RPMI7951 (cell line): ENCODE data around the gene OGFR. TPM values are rescaled to one million over a fixed set of nuclear protein-coding genes. Genes with fewer than 3 reads are reported as not detected.
A peak's percentile ranks its signal among the peaks of the same experiment; 100 is the strongest.

Source experiments
- DNase-seq: peaks from one replicate; pipeline ENCODE4 v3.0.0-alpha.2; 2012; ENCODE audit warnings: low read depth
- total RNA-seq: library from RNA; depleted of rRNA; stranded (reverse); fragments of >200 nt; shearing (Covaris generic); gene quantifications from 2 replicates; pipeline ENCODE4 v1.2.3, GENCODE V29; 2014

Gene OGFR
- total RNA-seq, 1 experiment from 2014 or later: 47.6 TPM

GRCh38 chr20:62784497-62784896, 20.1 kb upstream of the OGFR start:
- DNase-seq: no peak

- no peak for DNase-seq
These were observed 19.2 kb upstream of the OGFR start for GRCh38 chr20:62785393-62785792.

DNA sequence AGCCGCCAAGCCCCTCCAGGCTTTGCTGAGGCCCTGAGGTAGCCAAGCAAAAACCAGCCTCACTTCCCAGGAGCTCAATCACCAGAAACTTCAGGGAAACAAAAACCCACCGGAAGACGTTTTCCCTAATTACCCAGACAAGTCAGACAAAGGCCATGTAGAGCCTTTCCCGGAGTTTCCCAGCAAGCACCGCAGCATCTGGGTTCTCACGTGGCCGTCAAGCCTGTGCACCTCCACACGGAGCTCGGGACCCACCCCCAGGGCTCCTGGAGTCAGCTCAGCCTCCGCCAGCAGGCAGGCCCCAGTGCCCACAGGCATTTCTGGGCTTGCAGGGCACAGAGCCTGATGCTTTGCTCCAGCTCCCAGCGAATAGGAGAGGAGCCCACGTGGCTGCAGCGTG, 18.5 kb upstream of the OGFR start:
- DNase-seq: no peak

GRCh38 chr20:62787321-62787720, 17.3 kb upstream of the OGFR start:
- no peak for DNase-seq

DNA sequence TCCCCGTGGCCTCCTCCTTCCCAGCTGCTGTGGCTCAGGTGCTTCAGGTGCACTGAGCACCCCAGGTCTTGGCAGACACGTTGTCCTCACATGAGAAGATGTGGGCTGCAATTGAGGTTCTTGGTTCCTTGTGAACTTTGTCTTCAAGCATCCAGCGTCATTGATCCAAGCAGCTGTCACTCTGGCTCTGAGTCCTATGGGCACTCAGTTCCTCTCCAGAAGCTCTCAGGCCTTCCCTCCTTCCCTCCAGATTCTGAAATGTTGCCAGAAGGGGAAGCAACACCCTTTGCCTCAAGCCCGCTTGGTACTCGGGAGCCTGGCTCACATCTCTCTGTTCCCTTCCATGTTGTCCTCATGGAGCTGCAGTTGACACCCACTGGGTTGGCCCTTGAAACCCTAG, 16.8 kb upstream of the OGFR start:
- no peak for DNase-seq

DNA sequence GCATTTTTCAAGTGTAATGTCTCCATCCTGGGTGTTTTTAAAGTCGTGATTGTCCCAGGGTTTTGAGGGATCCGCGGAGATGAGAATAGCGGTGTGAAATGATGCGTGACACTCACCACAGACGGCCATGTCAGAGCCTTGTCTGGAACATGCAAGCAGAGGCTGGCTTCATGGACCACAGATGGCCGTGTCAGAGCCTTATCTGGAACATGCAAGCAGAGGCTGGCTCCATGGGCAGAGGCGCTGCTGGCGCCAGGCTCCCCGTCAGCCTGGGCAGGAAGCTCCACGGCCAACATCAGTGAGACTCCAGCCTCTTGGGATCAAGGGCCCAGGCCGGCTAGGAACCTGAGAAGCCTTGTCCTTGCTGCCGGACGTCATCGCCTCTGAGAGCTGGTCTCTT, 16.0 kb upstream of the OGFR start:
- no peak for DNase-seq

GRCh38 chr20:62790075-62790474, 14.6 kb upstream of the OGFR start:
- DNase-seq: no peak

- DNase-seq: peak; percentile 94
These were observed 13.1 kb upstream of the OGFR start for GRCh38 chr20:62791301-62792181.

- DNase-seq: peak; percentile 88
These were observed 12.3 kb upstream of the OGFR start for GRCh38 chr20:62792182-62792939.

DNA sequence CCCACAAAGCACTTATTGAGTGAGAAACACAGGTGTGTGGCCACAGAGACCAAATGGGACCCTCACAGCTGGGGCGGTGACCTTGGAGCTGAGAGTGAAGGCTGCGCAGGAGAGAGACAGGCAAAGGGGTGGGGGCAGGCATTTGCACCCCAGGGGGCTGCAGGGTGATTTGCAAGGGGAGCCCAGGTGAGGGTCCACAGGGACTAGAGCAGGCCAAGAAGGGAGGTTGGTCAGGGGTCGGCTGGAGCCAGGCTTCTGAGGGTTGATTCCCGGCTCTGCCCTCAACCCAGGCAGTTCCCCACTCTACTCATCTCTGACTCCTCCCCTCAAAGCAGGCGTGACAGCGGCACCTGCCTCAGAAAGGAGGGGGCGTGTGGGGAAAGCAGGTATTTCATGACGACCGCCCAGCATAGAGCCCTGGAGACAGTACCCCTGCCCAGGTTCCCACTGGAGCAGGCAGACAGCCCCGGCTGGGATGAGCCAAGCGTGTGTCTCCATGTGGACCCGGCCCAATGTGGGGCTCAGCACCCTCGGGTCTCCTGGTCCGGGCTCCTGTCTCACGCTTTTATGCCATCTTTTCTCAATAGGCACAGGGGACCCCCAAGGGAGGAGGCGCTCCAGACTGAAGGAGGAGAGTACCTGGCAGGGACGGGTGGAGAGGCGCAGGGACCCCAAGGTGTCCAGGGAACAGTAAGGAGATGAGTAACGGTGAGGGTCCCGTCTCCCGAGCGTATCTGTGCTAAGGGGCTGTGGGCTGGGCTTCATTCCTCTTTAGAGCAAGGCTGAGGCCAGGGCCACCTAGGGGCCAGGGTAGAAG, 11.5 kb upstream of the OGFR start:
- DNase-seq: no peak

DNA sequence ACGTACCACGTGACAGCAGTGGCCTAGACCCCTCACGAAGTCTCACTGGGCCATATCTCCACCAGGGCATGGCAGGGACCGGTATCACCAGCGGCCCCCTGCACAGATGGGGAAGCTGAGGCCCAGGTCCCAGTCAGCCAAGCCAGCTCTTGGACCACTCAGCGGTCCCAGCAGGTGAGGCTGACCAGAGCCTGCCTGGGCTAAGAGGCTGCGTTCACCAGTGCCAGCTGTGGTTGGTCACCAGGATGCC, 11.0 kb upstream of the OGFR start:
- DNase-seq: no peak

DNA sequence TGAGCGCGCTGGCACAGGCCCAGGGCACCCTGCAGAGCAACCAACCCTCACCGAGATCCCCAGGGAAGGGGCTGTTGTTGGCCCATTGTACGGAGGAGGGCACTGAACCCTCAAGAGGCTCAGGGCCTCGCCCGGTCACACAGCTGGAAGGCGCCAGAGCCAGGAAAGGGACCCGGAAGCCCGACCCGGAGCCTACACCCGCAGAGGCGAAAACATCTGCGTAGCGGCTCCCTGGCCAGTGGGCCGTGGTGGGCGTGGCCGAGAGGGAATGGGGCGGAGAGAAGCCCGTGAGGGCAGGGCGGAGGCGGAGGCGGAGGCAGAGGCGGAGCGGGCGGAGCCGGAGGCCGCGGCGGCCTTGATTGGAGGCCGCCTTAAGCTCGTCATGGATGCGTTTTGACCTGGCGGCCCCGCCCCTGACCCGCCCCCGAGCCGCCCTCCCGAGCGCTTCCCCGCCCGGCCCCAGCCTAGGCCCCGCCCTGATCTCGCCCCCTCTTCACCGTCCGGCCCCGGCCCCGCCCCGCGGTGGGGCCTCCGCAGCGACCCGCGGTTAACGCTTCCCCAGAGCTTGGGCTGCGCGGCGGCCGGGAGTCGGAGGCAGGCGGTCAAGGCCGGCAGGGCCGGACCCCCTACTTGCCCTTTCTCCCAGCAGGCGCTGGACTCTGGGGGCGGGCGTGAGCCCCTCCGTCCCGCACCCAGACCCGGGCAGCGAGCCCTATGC, 10.5 kb upstream of the OGFR start:
- peak; percentile 97 for DNase-seq

DNA sequence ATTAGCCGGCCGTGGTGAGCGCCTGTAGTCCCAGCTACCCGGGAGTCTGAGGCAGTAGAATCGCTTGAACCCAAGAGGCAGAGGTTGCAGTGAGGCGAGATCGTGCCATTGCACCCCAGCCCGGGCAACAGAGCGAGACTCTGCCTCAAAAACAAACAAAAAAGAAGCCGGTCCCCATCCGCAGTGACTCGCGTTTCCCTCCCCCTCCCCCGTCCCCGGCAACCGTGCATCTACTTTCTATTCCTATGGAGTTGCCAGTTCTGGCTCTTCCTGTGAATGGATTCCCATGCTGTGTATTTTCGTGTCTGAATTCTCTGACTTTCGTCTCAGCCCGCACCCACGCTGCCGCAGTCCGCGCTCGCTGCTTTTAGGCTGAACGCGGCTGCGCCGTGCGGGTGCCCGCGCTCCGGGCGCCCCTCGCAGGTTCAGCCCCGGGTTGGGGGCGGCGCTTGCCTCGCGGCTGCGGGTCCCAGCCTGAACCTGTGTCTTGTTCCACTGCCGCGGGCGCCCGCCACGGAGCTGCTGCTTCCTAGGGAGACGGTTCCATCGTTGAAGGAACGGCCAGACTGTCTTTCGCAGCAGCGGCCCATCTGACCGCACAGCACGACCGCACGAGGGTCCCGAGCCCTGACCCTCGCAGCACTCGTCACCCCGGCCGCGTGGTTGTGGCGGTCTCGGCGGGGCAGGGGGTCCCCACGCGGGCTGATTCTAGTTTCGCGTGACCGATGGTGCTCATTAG, 9.4 kb upstream of the OGFR start:
- peak; percentile 77 for DNase-seq

DNA sequence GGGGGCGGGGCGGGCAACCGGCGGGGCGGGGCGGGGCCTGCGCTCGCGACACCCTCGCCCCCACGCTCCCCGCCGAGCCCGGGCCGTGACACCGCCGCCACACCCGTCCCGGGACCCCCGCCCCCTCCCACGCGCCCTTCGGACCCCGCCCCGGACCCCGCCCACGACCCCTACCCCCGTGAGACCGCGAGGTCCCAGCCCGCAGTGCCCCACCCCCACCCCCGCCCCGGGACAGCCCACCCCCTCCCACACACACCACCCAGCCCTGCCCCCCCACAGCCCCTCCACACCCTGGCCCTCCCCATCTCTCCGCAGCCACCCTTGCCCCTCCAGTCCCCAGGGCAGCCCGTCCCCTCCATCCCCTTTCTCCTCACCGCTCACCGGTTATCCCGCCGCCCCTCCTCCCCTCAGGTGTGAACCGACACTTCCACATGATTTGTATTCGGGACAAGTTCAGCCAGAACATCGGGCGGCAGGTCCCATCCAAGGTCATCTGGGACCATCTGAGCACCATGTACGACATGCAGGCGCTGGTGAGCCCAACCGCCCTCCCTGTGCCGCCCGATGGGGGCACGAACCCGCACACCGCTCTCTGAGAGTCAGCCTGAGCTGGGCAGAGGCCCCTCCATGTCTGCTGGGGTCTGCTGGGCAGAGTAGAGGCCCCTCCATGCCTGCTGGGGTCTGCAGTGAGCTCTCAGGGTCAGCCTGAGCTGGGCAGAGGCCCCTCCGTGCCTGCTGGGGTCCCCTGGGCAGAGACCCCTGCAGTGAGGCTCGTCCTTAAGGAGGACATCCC, 7.7 kb upstream of the OGFR start:
- no peak for DNase-seq

- no peak for DNase-seq
These were observed 6.7 kb upstream of the OGFR start for GRCh38 chr20:62797671-62798532.

GRCh38 chr20:62799036-62799435, 5.6 kb upstream of the OGFR start:
- DNase-seq: no peak

DNA sequence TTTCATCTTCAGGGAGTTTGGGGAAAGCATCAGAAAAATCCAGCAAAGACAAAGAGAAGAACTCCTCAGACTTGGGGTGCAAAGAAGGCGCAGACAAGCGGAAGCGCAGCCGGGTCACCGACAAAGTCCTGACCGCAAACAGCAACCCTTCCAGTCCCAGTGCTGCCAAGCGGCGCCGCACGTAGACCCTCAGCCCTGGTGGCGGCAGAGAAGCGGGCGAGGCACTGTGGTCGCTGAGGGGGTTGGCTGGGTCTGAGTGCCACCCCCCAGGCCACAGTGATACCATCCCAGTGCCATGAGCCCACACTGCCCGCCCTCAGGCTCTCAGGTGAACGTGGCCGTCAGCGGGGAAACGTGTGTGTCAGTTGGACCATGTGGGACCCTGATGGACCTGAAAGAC, 5.2 kb upstream of the OGFR start:
- no peak for DNase-seq

DNA sequence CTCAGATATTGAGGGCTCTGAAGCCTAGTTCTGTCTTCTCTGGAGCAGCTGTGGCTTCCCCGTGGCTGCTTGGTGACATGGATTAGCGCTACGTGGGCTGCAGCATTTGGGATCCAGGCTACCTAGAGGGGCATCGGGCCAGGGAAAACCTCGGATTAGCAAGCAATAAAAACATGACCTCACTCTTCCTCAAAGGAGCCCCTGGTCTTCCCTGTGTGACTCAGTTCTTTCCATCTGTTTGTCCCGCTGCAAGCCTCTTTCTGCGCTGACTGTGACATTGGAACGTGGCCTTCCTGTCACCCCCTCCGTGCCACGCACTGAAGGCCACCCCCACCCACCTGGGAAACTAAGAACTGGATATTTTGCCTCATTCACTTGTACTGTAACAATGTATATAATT, 4.8 kb upstream of the OGFR start:
- no peak for DNase-seq
